H1 (cell line): ENCODE data around the gene BAAT. TPM values are rescaled to one million over a fixed set of nuclear protein-coding genes. Genes with fewer than 3 reads are reported as not detected.

ENCODE experiments used
- CBX5 ChIP-seq: fragments of 300-800, 300-1000 bp; sonication (generic); IDR thresholded peaks from 2 replicates; pipeline ENCODE4 v1.7.1; 2016; ENCODE audit warnings: antibody characterized with exemption, low read length, low read depth
- MAFK ChIP-seq: IDR thresholded peaks from 2 replicates; pipeline ENCODE4 v1.6.1; 2012; ENCODE audit warnings: low read depth, mild to moderate bottlenecking, improper control_type of control experiment, low read length
- polyA plus RNA-seq, 7 experiments: library from polyadenylated mRNA; depleted of rRNA in 3 of 7; stranded (reverse) in 5 of 7; unstranded in 2 of 7; fragments of >200 nt in 5 of 7; fragments of 200-250 nt in 2 of 7; gene quantifications; 1 replicate in 5 of 7; 2 replicates in 1 of 7; 4 replicates in 1 of 7; pipeline versions ENCODE4 v1.2.1 to v1.2.3, GENCODE V29; 2011 to 2013; ENCODE audit warnings: missing spikeins in 2 of 7, mixed read lengths in 2 of 7
- total RNA-seq: library from RNA; stranded (reverse); fragmentation: NEBNext Ultra II Directional; extraction: Animal tissue kit (Norgen Biotek cat#: 25700); gene quantifications from 2 replicates; pipeline ENCODE4 v1.2.1, GENCODE V29; 2021

The BAAT gene
- total and polyA plus RNA-seq, 2 of the 8 experiments (the other 6 are each of a cell fraction or from before 2014, with no cell fraction given), result 0.09 to 0.17 TPM

DNA sequence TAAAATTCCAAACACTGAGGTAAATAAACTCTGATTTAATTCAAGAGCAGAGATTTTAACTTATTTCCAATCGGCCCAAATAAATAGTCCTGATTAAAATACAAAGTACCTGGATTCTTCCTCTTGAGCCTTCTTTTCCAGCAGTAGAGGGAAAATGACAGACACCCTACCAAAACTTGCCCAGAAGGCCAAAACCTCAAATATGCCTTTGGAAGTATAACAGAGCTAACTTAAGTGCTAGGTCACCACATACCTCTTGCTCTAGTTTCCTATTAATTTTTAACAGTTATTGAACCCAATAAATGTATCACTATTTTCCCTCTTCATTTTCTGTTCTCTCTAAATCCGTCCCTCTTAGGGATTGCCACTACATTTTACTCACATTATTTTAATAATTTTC lies 1.4 kb downstream of the BAAT start (continued):
- TF ChIP-seq CBX5 (no peak), MAFK (no peak)
- TF ChIP-seq, all 59 proteins: peak for 0
